HepG2 (cell line): Measurements from ENCODE around the gene SMAD7. TPM values are rescaled to one million over a fixed set of nuclear protein-coding genes. Genes with fewer than 3 reads are reported as not detected.
A peak's percentile ranks its signal among the peaks of the same experiment; 100 is the strongest.

Experiments used
- ELF3 ChIP-seq: IDR thresholded peaks from 2 replicates; pipeline ENCODE4 v1.6.1; 2016; ENCODE audit warnings: missing genetic modification reagents, missing compliant biosample characterization
- ETV6 ChIP-seq: sonication (generic); formaldehyde crosslinking; conservative IDR thresholded peaks from 2 replicates; pipeline ENCODE4 v1.4.0; 2020; ENCODE audit warnings: missing genetic modification reagents
- FOXJ3 ChIP-seq: sonication (generic); formaldehyde crosslinking; IDR thresholded peaks from 2 replicates; pipeline ENCODE4 v1.4.0; 2020; ENCODE audit warnings: missing genetic modification reagents, mild to moderate bottlenecking, borderline replicate concordance
- GPN1 ChIP-seq: sonication (generic); formaldehyde crosslinking; IDR thresholded peaks from 2 replicates; pipeline ENCODE4 v1.5.1; 2020; ENCODE audit warnings: missing genetic modification reagents, borderline replicate concordance
- HDAC1 ChIP-seq: sonication (generic); formaldehyde crosslinking; IDR thresholded peaks from 2 replicates; pipeline ENCODE4 v1.5.1; 2020; ENCODE audit warnings: mild to moderate bottlenecking, missing genetic modification reagents
- HIC2 ChIP-seq: sonication (generic); formaldehyde crosslinking; IDR thresholded peaks from 2 replicates; pipeline ENCODE4 v1.9.0; 2022; ENCODE audit warnings: low read depth, missing genetic modification reagents
- HINFP ChIP-seq: sonication (generic); formaldehyde crosslinking; IDR thresholded peaks from 2 replicates; pipeline ENCODE4 v1.4.0; 2020; ENCODE audit warnings: low read depth, mild to moderate bottlenecking, missing genetic modification reagents
- ISX ChIP-seq: sonication (generic); formaldehyde crosslinking; conservative IDR thresholded peaks from 2 replicates; pipeline ENCODE4 v1.5.0; 2020; ENCODE audit warnings: missing genetic modification reagents
- JUNB ChIP-seq: sonication (generic); formaldehyde crosslinking; IDR thresholded peaks from 2 replicates; pipeline ENCODE4 v1.8.0; 2022; ENCODE audit warnings: missing genetic modification reagents, mild to moderate bottlenecking, borderline replicate concordance
- KLF9 ChIP-seq: IDR thresholded peaks from 2 replicates; pipeline ENCODE4 v1.6.1; 2016; ENCODE audit warnings: low read depth
- MEIS2 ChIP-seq: sonication (generic); formaldehyde crosslinking; IDR thresholded peaks from 2 replicates; pipeline ENCODE4 v1.9.0; 2021; ENCODE audit warnings: mild to moderate bottlenecking, missing genetic modification reagents
- MIXL1 ChIP-seq: IDR thresholded peaks from 2 replicates; pipeline ENCODE4 v1.6.1; 2016
- ONECUT2 ChIP-seq: sonication (generic); formaldehyde crosslinking; IDR thresholded peaks from 2 replicates; pipeline ENCODE4 v1.4.0; 2020; ENCODE audit warnings: missing genetic modification reagents
- PCBP1 ChIP-seq: fragments of 200-400 bp; formaldehyde crosslinking; IDR thresholded peaks from 2 replicates; pipeline ENCODE4 v1.6.1; 2017; ENCODE audit warnings: mild to moderate bottlenecking, low read depth, low read length, borderline replicate concordance
- RBM22 ChIP-seq: fragments of 200-400 bp; formaldehyde crosslinking; optimal IDR thresholded peaks from 2 replicates; pipeline ENCODE3; 2017; ENCODE audit warnings: mild to moderate bottlenecking, low read length, moderate library complexity
- ZFP1 ChIP-seq: IDR thresholded peaks from 2 replicates; pipeline ENCODE4 v1.6.1; 2016
- ZNF205 ChIP-seq: IDR thresholded peaks from 2 replicates; pipeline ENCODE4 v1.6.1; 2018; ENCODE audit warnings: missing biosample characterization, missing genetic modification reagents
- ZNF230 ChIP-seq: sonication (generic); formaldehyde crosslinking; IDR thresholded peaks from 2 replicates; pipeline ENCODE4 v1.4.0; 2020; ENCODE audit warnings: mild to moderate bottlenecking, missing genetic modification reagents
- ZNF274 ChIP-seq: sonication (generic); formaldehyde crosslinking; IDR thresholded peaks from 2 replicates; pipeline ENCODE4 v1.5.1; 2020; ENCODE audit warnings: mild to moderate bottlenecking, missing genetic modification reagents
- ZNF549 ChIP-seq: sonication (generic); formaldehyde crosslinking; IDR thresholded peaks from 2 replicates; pipeline ENCODE4 v1.5.0; 2020; ENCODE audit warnings: missing genetic modification reagents
- ZNF652 ChIP-seq: IDR thresholded peaks from 2 replicates; pipeline ENCODE4 v1.6.1; 2016; ENCODE audit warnings: low read depth, borderline replicate concordance
- ZNF740 ChIP-seq: sonication (generic); formaldehyde crosslinking; IDR thresholded peaks from 2 replicates; pipeline ENCODE4 v1.4.0; 2020; ENCODE audit warnings: missing genetic modification reagents
- ZNF770 ChIP-seq: sonication (generic); formaldehyde crosslinking; IDR thresholded peaks from 2 replicates; pipeline ENCODE4 v1.5.0; 2020; ENCODE audit warnings: mild to moderate bottlenecking, missing genetic modification reagents
- ZNF800 ChIP-seq: sonication (generic); formaldehyde crosslinking; IDR thresholded peaks from 2 replicates; pipeline ENCODE4 v1.4.0; 2020; ENCODE audit warnings: missing genetic modification reagents
- polyA plus RNA-seq, 8 experiments: library from polyadenylated mRNA; depleted of rRNA in 3 of 8; stranded (reverse) in 7 of 8; unstranded in 1 of 8; fragments of >200 nt; fragmentation: Illumina TruSeq in 4 of 8; extraction: Trizol in 4 of 8; gene quantifications; 2 replicates each; pipeline versions ENCODE4 v1.2.1 to v1.2.3, GENCODE V29; 2011 to 2016; ENCODE audit warnings: low read depth in 4 of 8, missing spikeins in 1 of 8, mixed read lengths in 1 of 8; ENCODE audit not compliant: insufficient read depth in 1 of 8
- total RNA-seq, 5 experiments: library from RNA; depleted of rRNA; stranded (reverse); fragments of >200 nt; fragmentation: Illumina TruSeq; extraction: Trizol; gene quantifications; 2 replicates each; pipeline ENCODE4 v1.2.3, GENCODE V29; 2016; ENCODE audit warnings: low read depth in 1 of 5

SMAD7 gene
- total and polyA plus RNA-seq, 2 of the 13 experiments (the other 11 are each of a cell fraction or from before 2014, with no cell fraction given) = 17.4 to 24.7 TPM

- TF ChIP-seq MEIS2 (CRISPR knock-in tag) (peak; percentile 87), JUNB (peak; percentile 81; the same call in 1 of the 2 replicates), ZNF652 (CRISPR knock-in tag) (peak; percentile 14; the same call in 1 of the 2 replicates), ZNF800 (peak; percentile 59; the same call in 1 of the 2 replicates), ZNF205 (CRISPR knock-in tag) (no peak), ETV6 (CRISPR knock-in tag) (no peak), ZNF549 (CRISPR knock-in tag) (no peak), ZFP1 (CRISPR knock-in tag) (no peak), MIXL1 (CRISPR knock-in tag) (peak; percentile 42; the same call in 1 of the 2 replicates), ZNF740 (CRISPR knock-in tag) (no peak), ELF3 (CRISPR knock-in tag) (peak; percentile 65; the same call in 1 of the 2 replicates), KLF9 (CRISPR knock-in tag) (no peak), GPN1 (CRISPR knock-in tag) (no peak), PCBP1 (no peak), ZNF230 (no peak), HDAC1 (CRISPR knock-in tag) (peak; percentile 92; the same call in 1 of the 2 replicates), RBM22 (no peak), HIC2 (CRISPR knock-in tag) (peak; percentile 90), ZNF274 (CRISPR knock-in tag) (peak; percentile 58; the same call in 1 of the 2 replicates), HINFP (CRISPR knock-in tag) (peak; percentile 85), FOXJ3 (CRISPR knock-in tag) (no peak; the same call in 1 of the 2 replicates), ISX (CRISPR knock-in tag) (no peak), ONECUT2 (CRISPR knock-in tag) (no peak), ZNF770 (CRISPR knock-in tag) (peak; percentile 92)
Observed at GRCh38 chr18:48902023-48902855, 48.5 kb downstream of the SMAD7 start (continued).
